ENCODE results near the gene SAMD3.

SAMD3 gene

DNA sequence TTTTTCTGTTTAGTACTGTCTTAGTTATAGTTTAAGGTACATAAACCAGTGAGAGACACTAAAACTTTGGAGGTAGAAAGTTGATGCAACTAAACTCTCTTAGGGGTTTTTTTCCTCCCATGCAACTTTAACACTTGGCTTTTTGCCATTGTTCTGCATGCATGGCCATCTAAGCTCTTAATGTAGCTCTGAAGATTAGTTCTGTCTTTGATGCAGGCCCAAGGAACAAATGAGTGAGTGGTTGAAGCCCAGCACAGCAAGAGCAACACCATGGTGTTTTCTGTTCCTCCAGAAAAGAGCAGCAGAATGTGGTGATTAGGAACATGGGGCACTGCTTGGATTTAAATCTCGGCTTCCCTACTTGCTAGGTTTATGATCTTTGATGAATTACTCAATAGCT is 115.0 kb downstream of the SAMD3 start:
- H3K4me2 ChIP-seq (ENCODE audit: low read depth, low read length, poor library complexity, severe bottlenecking), result no peak overlapping the region

DNA sequence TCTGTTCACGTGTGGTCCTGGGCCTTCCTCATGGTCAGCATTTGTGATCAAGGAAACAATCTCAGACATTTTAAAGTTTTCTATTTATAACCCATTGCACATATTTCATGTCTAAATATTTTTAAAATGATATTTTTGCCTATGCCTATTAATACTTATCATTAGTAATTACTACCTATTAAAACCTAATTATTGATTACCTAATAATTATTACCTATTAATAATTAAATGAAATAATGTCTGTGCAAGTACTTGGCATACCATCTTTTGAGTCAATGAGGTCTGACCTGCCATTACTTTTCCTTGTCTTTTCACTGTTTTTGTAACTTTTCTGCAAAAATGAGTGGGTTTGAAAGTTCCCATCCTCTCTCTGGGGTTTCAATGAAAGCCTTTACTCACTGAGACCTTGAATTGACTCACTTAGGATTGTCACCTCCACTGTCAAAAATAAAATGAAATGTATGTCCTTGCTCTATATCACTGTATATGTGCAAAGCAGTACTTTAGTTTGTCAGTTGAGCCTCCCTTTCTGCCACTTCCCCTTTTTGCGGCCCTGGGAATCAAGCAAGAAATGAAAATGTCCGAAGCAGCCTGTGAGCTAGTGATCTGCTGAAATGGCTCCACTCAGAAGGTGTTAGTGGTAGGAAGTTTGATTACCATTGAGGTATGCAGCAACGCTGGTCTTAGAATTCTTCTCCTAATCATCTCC is 116.6 kb downstream of the SAMD3 start:
- no peak overlapping the region for H2AFZ ChIP-seq (ENCODE audit: low read depth, low read length, severe bottlenecking)
- H3K27ac ChIP-seq (ENCODE audit: low read depth, low read length), result no peak overlapping the region
- H3F3A ChIP-seq (ENCODE audit: insufficient read depth), result no peaks in the 10 kb centered on the region
- no peaks in the 10 kb centered on the region for H3K36me3 ChIP-seq (ENCODE audit: low read length)
- no peak overlapping the region for H3K4me3 ChIP-seq (ENCODE audit: insufficient read depth, low read length, poor library complexity, severe bottlenecking)
- no peak overlapping the region for H3K9ac ChIP-seq (ENCODE audit: low read length)
- no peaks in the 10 kb centered on the region for H3K9me3 ChIP-seq (ENCODE audit: insufficient read depth, low read length)
- H3K9me2 ChIP-seq (replicated peaks; ENCODE audit: insufficient read depth, low read length), result no peaks in the 10 kb centered on the region
- TF ChIP-seq, protein P1, sequence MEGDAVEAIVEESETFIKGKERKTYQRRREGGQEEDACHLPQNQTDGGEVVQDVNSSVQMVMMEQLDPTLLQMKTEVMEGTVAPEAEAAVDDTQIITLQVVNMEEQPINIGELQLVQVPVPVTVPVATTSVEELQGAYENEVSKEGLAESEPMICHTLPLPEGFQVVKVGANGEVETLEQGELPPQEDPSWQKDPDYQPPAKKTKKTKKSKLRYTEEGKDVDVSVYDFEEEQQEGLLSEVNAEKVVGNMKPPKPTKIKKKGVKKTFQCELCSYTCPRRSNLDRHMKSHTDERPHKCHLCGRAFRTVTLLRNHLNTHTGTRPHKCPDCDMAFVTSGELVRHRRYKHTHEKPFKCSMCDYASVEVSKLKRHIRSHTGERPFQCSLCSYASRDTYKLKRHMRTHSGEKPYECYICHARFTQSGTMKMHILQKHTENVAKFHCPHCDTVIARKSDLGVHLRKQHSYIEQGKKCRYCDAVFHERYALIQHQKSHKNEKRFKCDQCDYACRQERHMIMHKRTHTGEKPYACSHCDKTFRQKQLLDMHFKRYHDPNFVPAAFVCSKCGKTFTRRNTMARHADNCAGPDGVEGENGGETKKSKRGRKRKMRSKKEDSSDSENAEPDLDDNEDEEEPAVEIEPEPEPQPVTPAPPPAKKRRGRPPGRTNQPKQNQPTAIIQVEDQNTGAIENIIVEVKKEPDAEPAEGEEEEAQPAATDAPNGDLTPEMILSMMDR (IDR thresholded peaks at IDR 0.05; ENCODE audit: insufficient read depth, low read length, poor library complexity, severe bottlenecking), result no peak
- no peak for TF ChIP-seq EZH2phosphoT487 (conservative IDR thresholded peaks at IDR 0.05; ENCODE audit: low read length)
- no peaks in the 10 kb centered on the region for H3K79me2 ChIP-seq (ENCODE audit: insufficient read depth, low read length)
- H3K27me3 ChIP-seq (ENCODE audit: low read length), result no peaks in the 10 kb centered on the region
- H3K4me2 ChIP-seq (ENCODE audit: low read depth, low read length, poor library complexity, severe bottlenecking), result no peak overlapping the region
- H4K20me1 ChIP-seq (ENCODE audit: low read depth, low read length), result no peaks in the 10 kb centered on the region

More for the DNA sequence above, 115.0 kb downstream of the SAMD3 start:
- no peak overlapping the region for H3K4me3 ChIP-seq (ENCODE audit: insufficient read depth, low read length, poor library complexity, severe bottlenecking)
- H4K20me1 ChIP-seq (ENCODE audit: low read depth, low read length), result no peaks in the 10 kb centered on the region
- H3F3A ChIP-seq (ENCODE audit: insufficient read depth), result no peaks in the 10 kb centered on the region
- TF ChIP-seq, protein P1 (IDR thresholded peaks at IDR 0.05; ENCODE audit: insufficient read depth, low read length, poor library complexity, severe bottlenecking), result no peak
- TF ChIP-seq EZH2phosphoT487 (conservative IDR thresholded peaks at IDR 0.05; ENCODE audit: low read length), result no peak
- H3K9me3 ChIP-seq (ENCODE audit: insufficient read depth, low read length), result no peaks in the 10 kb centered on the region
- no peaks in the 10 kb centered on the region for H3K36me3 ChIP-seq (ENCODE audit: low read length)
- no peak overlapping the region; the same call in 1 of the 2 replicates for H3K27ac ChIP-seq (ENCODE audit: low read depth, low read length)
- no peaks in the 10 kb centered on the region for H3K27me3 ChIP-seq (ENCODE audit: low read length)
- no peak overlapping the region for H3K9ac ChIP-seq (ENCODE audit: low read length)
- H2AFZ ChIP-seq (ENCODE audit: low read depth, low read length, severe bottlenecking), result no peak overlapping the region
- H3K79me2 ChIP-seq (ENCODE audit: insufficient read depth, low read length), result no peaks in the 10 kb centered on the region
- H3K9me2 ChIP-seq (replicated peaks; ENCODE audit: insufficient read depth, low read length), result no peaks in the 10 kb centered on the region

DNA sequence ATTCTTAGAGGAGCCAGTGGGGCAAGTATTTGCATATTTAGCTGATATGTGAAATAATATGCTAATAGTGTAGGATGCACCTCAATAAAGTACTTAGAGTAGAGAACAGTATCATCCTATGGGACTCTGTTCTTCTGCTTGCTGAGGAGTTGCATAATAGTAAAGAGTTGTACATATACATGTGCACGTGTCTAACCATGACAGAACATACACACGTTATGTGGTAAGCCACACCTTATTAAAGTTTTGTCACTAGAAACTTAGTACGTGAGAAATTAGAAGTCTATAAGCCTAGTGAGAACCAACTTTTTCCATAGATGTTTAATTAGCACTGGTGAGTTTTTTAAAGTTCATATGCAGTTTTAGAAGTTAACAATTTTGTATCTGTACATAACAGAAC is 123.6 kb downstream of the SAMD3 start:
- Histone ChIP-seq H4K20me1 (ENCODE audit: low read depth, low read length) (no peaks in the 10 kb centered on the region), H3K79me2 (ENCODE audit: insufficient read depth, low read length) (no peaks in the 10 kb centered on the region), H3K27ac (ENCODE audit: low read depth, low read length) (no peak overlapping the region), H3K9me2 (replicated peaks; ENCODE audit: insufficient read depth, low read length) (no peaks in the 10 kb centered on the region), H3K9ac (ENCODE audit: low read length) (no peak overlapping the region), H2AFZ (ENCODE audit: low read depth, low read length, severe bottlenecking) (no peak overlapping the region), H3K27me3 (ENCODE audit: low read length) (no peaks in the 10 kb centered on the region), H3K4me2 (ENCODE audit: low read depth, low read length, poor library complexity, severe bottlenecking) (no peak overlapping the region), H3K4me3 (ENCODE audit: insufficient read depth, low read length, poor library complexity, severe bottlenecking) (no peak overlapping the region), H3K9me3 (ENCODE audit: insufficient read depth, low read length) (no peaks in the 10 kb centered on the region), H3F3A (ENCODE audit: insufficient read depth) (no peaks in the 10 kb centered on the region), H3K36me3 (ENCODE audit: low read length) (no peaks in the 10 kb centered on the region)
- TF ChIP-seq, protein P1 (IDR thresholded peaks at IDR 0.05; ENCODE audit: insufficient read depth, low read length, poor library complexity, severe bottlenecking), result no peak
- TF ChIP-seq EZH2phosphoT487 (conservative IDR thresholded peaks at IDR 0.05; ENCODE audit: low read length), result no peak

All from SU-DHL-6 (cell line).